ENCODE data around the gene SULF2.
A peak's percentile ranks its signal among the peaks of the same experiment; 100 is the strongest.

Gene SULF2

DNA sequence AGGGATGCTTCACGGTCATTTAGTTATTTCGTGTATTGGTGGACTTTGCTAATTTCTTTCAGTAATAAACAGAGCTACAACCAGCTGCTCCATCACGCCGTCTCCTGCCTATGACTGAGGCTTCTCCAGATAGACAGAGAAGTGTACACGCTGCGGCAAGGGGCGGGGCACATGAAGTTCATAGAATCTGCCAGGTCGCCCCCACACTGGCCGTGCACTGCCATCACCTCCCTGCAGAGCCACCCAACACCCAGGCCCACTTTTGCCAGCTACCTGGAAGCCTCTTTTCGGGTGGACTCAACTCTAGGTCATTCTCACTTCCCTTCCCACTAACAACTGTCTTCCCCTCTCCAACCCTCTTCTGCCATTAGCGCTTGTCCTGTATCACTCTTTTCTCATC lies 88.4 kb downstream of the SULF2 start:
- Histone ChIP-seq H3K4me3 (replicated peaks; ENCODE audit: insufficient read depth, low read length) (no peak overlapping the region), H3K27ac (replicated peaks) (no peak overlapping the region), H3K27me3 (ENCODE audit: insufficient read depth, poor library complexity, severe bottlenecking) (no peaks in the 10 kb centered on the region)
- TF ChIP-seq SPI1 (IDR thresholded peaks at IDR 0.05; ENCODE audit: borderline replicate concordance, low read depth) (no peak), POLR2AphosphoS5 (IDR thresholded peaks at IDR 0.05; ENCODE audit: low read depth) (no peak), GABPA (IDR thresholded peaks at IDR 0.05; ENCODE audit: low read depth) (no peak)
- TF ChIP-seq, protein P1, sequence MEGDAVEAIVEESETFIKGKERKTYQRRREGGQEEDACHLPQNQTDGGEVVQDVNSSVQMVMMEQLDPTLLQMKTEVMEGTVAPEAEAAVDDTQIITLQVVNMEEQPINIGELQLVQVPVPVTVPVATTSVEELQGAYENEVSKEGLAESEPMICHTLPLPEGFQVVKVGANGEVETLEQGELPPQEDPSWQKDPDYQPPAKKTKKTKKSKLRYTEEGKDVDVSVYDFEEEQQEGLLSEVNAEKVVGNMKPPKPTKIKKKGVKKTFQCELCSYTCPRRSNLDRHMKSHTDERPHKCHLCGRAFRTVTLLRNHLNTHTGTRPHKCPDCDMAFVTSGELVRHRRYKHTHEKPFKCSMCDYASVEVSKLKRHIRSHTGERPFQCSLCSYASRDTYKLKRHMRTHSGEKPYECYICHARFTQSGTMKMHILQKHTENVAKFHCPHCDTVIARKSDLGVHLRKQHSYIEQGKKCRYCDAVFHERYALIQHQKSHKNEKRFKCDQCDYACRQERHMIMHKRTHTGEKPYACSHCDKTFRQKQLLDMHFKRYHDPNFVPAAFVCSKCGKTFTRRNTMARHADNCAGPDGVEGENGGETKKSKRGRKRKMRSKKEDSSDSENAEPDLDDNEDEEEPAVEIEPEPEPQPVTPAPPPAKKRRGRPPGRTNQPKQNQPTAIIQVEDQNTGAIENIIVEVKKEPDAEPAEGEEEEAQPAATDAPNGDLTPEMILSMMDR (IDR thresholded peaks at IDR 0.05; ENCODE audit: insufficient read depth, low read length), result no peak
- TF ChIP-seq, protein P2, sequence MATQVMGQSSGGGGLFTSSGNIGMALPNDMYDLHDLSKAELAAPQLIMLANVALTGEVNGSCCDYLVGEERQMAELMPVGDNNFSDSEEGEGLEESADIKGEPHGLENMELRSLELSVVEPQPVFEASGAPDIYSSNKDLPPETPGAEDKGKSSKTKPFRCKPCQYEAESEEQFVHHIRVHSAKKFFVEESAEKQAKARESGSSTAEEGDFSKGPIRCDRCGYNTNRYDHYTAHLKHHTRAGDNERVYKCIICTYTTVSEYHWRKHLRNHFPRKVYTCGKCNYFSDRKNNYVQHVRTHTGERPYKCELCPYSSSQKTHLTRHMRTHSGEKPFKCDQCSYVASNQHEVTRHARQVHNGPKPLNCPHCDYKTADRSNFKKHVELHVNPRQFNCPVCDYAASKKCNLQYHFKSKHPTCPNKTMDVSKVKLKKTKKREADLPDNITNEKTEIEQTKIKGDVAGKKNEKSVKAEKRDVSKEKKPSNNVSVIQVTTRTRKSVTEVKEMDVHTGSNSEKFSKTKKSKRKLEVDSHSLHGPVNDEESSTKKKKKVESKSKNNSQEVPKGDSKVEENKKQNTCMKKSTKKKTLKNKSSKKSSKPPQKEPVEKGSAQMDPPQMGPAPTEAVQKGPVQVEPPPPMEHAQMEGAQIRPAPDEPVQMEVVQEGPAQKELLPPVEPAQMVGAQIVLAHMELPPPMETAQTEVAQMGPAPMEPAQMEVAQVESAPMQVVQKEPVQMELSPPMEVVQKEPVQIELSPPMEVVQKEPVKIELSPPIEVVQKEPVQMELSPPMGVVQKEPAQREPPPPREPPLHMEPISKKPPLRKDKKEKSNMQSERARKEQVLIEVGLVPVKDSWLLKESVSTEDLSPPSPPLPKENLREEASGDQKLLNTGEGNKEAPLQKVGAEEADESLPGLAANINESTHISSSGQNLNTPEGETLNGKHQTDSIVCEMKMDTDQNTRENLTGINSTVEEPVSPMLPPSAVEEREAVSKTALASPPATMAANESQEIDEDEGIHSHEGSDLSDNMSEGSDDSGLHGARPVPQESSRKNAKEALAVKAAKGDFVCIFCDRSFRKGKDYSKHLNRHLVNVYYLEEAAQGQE (IDR thresholded peaks at IDR 0.05; ENCODE audit: insufficient replicate concordance, low read depth), result no peak
- no peak for DNase-seq (ENCODE audit: low read depth in 1 of 2, low spot score in 1 of 2)

DNA sequence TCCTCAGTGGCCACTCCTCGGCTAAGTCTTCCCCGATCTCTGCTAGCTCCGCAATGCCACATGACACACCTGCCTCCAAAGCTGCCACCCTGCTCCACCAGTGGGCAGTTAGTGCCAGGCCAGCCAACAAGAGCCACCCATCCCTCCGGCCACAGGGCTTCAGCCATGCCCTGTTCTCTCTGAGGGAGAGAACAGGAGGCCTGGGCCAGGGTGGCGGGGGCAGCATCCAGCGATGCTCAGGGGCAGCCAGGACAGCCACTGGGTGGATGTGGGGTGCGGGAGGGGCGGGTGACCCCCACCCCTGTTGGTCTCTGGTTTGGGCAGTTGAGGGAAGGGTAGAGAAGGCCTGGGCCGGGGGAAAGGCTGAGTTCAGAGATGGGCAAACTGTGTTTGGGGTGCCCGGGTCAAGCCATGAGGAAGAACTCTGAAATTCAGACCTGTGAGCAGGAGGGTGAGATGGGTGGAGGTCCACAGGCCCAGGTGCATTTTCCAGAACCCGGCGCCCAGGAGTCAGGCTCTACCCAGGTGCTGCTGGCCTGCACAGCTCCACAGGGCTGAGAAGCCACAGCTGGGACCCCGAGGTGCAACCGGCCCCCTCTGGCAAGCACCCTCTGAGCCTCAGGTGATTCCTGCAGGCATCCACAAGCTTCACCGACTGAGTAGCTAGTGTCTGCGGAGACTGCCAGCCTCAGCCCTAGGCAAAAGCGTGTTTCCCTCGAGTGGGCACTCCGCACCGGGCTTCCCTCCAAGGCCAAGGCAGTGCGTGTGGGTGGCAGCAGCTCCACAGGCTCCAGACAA lies 91.1 kb downstream of the SULF2 start:
- TF ChIP-seq, protein P1 (IDR thresholded peaks at IDR 0.05; ENCODE audit: insufficient read depth, low read length), result no peak
- TF ChIP-seq, protein P2 (IDR thresholded peaks at IDR 0.05; ENCODE audit: insufficient replicate concordance, low read depth), result no peak
- TF ChIP-seq SPI1 (IDR thresholded peaks at IDR 0.05; ENCODE audit: borderline replicate concordance, low read depth) (no peak), POLR2AphosphoS5 (IDR thresholded peaks at IDR 0.05; ENCODE audit: low read depth) (no peak), GABPA (IDR thresholded peaks at IDR 0.05; ENCODE audit: low read depth) (no peak)
- DNase-seq (ENCODE audit: low read depth in 1 of 2, low spot score in 1 of 2), result no peak
- H3K27ac ChIP-seq (replicated peaks), result peak overlapping the region; percentile 69
- no peak overlapping the region for H3K4me3 ChIP-seq (replicated peaks; ENCODE audit: insufficient read depth, low read length)
- H3K27me3 ChIP-seq (ENCODE audit: insufficient read depth, poor library complexity, severe bottlenecking), result no peaks in the 10 kb centered on the region

DNA sequence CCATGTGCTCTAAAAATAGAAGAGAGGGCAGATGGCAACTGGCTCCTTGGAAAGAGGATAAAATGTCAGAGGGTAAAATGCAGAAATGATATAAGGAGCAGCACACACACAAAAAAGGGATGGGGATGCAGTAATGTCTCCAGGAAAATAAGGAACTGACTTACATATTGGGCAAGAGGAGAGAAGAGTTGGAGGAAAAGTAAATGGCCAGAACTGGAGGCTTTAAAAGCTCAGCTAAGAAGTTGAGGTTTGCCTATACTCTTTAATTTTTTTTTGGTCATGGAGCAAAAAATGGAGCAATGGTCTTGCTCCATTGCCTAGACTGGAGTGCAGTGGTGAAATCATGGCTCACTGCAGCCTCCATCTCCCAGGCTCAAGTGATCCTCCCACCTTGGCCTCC lies 93.7 kb downstream of the SULF2 start:
- H3K27me3 ChIP-seq (ENCODE audit: insufficient read depth, poor library complexity, severe bottlenecking), result no peaks in the 10 kb centered on the region
- no peak overlapping the region for H3K27ac ChIP-seq (replicated peaks)
- H3K4me3 ChIP-seq (replicated peaks; ENCODE audit: insufficient read depth, low read length), result no peak overlapping the region
- TF ChIP-seq GABPA (IDR thresholded peaks at IDR 0.05; ENCODE audit: low read depth), result no peak
- TF ChIP-seq, protein P1 (IDR thresholded peaks at IDR 0.05; ENCODE audit: insufficient read depth, low read length), result no peak
- TF ChIP-seq, protein P2 (IDR thresholded peaks at IDR 0.05; ENCODE audit: insufficient replicate concordance, low read depth), result no peak
- TF ChIP-seq SPI1 (IDR thresholded peaks at IDR 0.05; ENCODE audit: borderline replicate concordance, low read depth), result no peak; the same call in 1 of the 2 replicates
- no peak for DNase-seq (ENCODE audit: low read depth in 1 of 2, low spot score in 1 of 2)
